ENCODE results near the gene PPP2CA.

The PPP2CA gene

DNA sequence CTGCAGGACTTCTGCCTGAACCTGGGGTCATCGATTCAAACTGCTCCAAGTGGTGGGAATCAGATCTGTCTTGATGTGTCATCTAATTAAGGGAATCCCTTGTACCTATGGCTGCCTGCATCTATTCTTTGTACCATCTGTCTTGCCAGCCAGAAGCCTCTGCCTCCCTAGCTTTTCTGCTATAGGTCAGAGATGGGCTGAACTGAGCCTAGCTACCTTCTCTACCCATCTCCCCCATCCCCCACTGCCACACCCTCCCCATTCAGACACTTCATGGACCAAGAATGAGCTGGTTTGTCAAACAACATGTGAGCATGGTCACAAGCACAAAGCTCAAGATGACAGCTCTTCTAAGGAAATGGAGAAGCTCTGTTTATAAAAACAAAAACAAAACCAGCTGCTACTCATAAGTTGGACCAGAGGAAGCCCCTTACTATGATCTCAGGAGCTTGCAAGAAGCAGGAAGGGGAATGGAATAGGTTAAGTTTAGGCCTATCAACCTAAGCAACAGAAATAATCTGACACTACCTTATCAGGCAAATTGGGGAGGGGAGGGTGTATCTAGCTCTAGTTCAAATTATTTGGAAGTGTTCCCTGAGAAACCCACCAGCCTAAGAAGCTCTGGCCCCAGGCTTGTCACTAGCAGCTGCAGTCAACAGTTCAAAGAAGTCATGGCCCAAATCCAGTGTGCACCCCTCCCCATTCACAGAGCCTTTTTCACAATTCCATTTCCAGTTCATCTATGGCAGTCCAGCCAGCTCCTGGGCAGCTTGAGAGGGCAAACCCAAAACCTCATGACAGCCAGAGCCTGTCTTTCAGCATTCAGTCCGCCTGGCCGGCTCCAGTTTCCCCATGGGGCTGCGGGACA lies 79.0 kb downstream of the PPP2CA start:
- DNase-seq: no peak

DNA sequence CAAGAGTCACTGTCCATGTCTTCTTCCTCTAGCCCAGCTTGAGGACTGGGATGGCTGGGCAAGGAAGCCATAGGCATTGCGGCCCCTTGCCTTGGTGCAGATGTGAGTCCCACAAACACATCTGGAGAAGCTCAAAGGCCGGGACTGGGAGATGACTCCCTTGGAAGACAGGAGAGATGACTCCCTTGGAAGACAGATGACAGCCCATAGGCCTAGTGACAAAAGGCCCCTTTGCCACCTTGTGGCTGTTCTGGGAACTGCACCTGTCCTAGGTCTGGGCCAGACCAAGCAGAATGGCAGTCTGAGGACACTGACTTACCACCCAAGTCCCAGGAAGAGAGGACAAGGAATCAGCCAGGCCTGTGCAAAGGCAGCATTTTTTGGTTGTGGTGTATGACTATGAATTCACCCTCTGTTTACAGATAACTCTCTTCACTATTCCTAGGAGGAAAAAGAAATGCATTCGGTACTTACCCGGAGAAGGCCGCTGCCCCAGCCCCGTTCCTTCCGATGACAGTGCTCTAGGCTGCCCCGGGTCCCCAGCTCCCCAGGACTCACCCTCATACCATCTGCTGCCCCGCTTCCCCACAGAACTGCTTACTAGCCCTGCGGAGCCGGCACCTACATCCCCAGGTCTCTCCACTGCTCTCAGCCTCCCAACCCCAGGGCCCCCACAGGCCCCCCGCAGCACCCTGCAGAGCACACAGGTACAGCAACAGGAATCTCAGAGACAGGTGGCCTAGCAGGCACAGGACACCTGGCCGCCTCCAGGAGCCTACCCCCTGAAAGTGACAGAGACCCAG lies 79.9 kb downstream of the PPP2CA start:
- peak; percentile 4 for DNase-seq

DNA sequence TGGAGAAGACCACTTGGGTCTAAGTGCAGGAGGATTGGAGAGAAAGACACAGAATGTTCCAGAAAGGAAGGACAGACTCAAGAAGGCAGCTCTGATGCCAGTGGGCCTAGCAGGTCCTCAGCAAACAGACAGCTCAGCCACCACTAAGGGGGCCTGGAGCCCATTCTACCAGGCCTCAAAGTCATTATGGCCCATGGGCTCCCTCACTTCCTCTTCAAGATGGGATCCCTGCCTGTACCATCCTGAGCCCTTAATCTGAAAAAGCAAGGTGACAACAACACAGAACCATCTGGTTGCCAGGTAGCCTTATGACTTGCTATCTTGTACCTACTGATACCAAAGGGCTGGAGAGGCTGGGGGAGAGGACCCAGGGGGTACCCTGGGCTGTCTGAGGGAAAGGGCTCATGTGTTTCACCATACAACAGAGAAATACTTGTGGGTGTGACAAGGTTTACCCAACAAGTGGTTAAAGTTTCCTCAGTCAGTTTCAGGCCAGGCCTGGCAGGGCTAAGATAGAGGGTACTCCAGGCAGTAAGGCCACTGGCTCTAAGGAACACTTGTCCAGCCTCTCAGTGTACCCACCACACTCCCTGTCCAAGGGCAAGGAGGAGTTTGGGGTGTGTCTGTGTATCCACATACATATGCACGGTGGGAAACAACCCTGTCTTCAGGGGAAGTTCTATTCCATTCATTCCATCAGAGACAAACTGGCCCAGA lies 80.7 kb downstream of the PPP2CA start:
- DNase-seq: no peak
